ENCODE results near the gene ATP8A1.
A peak's percentile ranks its signal among the peaks of the same experiment; 100 is the strongest.

The ATP8A1 gene

GRCh38 chr4:42562016-42562415 lies 94.9 kb downstream of the ATP8A1 start:
- no peak for FAIRE-seq

- no peak for FAIRE-seq
Measured at GRCh38 chr4:42561031-42561430, 95.9 kb downstream of the ATP8A1 start.

GRCh38 chr4:42560467-42560861 lies 96.4 kb downstream of the ATP8A1 start:
- FAIRE-seq = no peak

DNA sequence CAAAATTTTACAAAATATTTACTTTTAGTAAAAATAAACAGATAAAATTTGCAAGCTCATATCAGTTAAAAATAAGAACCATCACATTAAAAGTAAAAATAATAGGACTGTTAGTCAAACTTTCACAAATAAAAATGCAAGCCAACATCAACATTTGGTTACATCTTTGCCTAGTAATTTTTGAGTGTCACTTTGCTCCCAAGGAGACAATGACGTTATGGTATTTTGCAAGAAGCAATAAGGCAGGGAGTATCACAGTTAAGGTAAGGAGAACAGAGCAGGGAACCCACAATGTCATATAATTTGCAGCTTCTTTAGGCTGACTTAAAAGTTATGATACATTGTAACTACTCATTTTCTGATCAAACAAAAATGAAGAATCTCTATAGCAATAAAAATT lies 98.7 kb downstream of the ATP8A1 start:
- FAIRE-seq = no peak

DNA sequence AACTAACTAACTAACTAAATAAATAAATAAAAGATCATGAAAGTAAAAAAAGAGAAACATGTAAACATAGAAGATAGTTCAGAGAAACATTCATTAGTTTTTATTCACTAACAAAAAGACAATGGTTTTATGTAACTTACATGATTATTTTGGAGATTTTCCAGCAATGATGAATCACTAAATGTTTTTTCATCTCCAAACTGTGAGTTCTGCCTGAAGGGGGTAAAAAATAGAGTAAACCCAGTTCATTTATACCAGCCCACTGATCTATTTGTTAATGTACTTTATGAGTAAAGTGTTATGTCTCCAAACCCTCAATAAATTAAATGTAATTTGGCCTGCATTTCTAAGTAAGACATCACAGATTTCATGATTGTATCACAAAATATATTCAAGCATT lies 101.1 kb downstream of the ATP8A1 start:
- FAIRE-seq = no peak

DNA sequence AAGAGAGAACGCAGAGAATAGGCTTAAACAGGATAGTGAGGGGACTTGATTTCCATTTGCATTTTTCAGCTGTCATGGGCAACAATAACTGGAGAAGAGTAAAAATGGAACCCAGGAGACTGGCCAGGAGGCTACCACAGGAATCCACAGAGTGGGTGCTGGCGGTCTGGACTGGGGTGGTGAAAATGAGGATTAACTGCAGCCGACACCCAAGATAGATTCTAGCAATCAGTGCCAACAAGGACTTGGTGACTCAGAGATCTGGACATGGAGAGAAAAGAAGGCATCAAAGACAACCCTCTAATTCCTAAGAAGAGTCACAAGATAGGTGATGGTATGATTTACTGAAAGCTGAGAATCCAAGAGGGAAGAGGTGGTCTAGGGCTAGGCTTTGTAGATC lies 102.8 kb downstream of the ATP8A1 start:
- FAIRE-seq = no peak

DNA sequence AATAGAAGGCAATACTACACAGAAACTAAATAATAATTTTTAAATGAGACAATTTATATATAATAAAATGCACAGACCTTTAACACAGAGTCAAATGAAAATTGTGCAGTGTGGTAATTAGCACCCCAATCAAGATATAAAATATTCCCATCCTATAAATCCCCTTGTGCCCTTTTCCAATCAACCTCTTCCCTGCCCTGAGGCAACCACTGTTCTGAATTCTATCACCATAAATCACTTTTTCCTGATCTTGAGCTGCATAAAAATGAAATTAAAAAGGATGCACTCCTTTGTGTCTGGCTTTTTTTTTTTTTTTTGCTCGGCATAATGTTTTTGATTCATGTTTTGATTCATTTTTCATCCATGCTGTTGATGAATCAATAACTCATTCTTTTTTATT lies 107.0 kb downstream of the ATP8A1 start:
- no peak for FAIRE-seq

DNA sequence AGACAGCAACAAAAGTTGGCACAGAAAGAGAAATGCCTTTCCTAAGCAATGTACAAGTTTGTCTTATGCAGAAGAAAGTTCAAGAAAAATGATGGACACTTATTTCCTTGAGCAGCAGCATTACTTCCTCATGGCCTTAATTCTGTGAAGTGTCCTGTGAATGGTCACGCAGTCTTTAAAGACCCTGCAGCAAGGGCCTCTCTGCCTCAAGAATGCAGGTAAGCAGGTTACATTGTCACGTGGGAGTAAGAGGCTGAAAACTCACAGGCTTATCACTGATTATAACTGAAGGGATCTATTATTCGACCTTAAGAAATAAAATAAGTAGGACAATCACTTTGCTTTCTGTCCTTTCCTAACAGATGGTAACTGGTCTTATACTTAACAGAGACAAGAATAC lies 109.1 kb downstream of the ATP8A1 start:
- no peak for FAIRE-seq

DNA sequence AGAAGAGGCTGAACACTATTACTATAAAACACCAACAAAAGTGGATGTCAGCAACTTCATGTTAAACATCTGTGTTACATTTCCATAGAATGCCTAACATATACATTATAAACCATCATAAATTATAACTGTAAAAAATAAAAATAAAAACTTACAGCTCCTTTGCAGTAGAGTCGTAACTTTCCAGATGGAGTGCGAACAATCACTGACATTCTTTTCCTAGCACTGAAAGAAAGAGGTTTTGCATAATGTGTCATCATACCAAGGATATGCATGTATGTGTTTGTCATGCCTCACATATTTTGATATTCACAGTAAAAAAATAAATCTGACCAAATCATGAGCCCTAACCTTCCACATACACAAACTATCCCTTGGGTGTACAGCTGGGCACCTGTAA lies 113.1 kb downstream of the ATP8A1 start:
- no peak for FAIRE-seq

DNA sequence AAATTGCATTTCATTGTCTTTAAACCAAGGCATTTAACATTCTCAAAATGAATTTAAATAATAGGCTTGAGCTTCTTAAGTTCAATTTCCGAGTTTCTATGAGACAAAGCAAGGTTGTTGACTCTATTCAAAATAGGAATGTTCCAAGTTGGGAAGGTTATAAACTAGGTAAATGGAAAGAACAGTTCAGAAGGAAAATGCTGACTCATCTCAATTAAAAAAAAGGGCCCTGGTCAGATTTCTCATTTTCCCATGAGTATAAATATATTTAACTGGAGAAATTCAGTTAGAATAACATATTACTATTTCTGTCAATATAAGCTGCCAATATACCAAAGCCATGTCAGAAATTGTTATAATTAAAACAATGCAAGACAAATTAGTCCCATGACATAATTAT lies 113.8 kb downstream of the ATP8A1 start:
- FAIRE-seq = no peak

- FAIRE-seq = no peak
Measured at GRCh38 chr4:42541647-42542046, 115.3 kb downstream of the ATP8A1 start.

GRCh38 chr4:42533042-42533441 lies 123.9 kb downstream of the ATP8A1 start:
- FAIRE-seq = no peak

- no peak for FAIRE-seq
Measured at GRCh38 chr4:42531341-42532030, 125.4 kb downstream of the ATP8A1 start.

DNA sequence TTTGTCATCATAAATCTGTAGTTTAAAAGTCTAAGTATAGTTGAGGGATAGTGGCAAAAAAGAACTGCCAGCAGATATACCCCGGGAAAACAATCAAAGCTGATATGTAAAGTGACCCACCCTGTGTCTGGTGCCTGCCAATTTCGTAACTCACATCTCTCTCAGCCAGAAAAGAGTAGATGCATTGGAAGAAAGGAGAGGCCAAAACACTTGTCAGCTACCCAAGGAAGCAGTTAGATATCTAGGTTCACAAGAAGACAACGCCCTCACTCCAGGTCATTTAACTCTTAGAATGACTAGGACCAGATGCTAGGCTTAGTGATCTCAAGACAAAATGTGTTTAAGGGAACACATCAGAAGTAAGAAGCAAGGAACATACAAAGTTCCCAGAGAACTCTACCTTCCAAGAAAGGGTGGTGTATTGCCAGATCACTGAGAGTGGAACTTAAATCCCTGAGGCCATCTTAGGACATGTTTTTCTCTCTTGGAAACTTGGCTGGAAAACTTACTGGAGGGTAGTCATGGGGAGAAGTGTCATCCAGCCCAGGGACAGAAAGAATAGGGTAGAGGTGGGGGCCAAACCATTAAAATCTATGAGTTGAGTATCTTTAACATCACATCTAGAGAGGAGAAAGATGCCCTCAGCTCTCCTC lies 133.7 kb downstream of the ATP8A1 start:
- FAIRE-seq = no peak

GRCh38 chr4:42519803-42520417 lies 137.0 kb downstream of the ATP8A1 start:
- FAIRE-seq = peak; percentile 87

DNA sequence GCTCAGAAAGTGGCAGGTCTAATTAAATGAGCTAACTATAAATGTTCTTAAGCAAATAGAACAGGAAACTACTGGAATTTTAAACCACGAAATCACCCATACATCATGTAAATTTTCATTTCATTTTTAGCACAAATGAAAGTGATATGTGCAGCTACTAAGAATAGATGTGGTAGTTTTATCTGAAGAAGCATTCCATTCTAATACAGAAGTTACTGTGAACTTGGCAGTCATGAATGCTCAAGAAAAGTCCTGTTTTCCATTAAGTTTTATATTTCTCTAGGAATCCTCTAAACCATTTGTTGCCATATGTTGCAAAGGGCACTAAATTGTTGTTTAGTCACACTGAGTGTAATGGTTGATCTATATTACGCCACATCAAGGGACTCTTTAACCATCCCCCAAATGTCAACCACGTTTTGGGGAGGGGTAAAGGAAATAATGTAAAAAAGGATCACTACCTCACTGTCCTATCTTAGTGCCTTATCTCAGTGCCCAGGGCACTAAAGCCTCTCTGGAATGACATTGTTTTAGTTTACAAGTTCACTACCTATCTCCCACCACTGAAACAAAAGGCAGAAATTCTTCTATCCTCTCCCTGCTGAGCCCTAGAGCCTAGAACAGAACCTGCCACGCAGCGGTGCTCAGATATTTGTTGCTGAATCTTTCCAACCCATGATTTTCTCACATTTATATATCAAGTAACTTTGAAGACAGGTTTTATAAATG lies 141.6 kb downstream of the ATP8A1 start:
- FAIRE-seq = no peak

- FAIRE-seq = no peak
Measured at GRCh38 chr4:42513748-42514492, 143.0 kb downstream of the ATP8A1 start.

DNA sequence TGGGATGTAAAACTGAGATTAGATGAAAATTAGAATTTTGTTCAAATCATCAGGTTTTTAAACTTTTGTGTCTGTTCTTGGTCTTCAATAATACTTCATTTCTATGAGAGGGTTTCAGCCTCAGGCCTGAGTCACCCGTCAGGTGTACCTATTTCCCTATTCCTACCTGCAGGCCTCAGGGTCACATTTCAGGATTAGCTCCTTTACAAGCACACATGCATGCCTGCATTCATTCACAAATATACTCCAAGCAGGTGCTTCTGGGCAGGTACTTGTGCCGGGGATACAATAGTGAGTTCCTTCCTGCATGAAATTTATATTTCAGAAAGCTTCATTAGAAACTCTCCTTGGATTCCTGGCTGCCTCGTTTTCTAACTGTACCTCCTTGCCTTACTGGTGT lies 144.7 kb downstream of the ATP8A1 start:
- no peak for FAIRE-seq

GRCh38 chr4:42510225-42510624 lies 146.7 kb downstream of the ATP8A1 start:
- FAIRE-seq = no peak

DNA sequence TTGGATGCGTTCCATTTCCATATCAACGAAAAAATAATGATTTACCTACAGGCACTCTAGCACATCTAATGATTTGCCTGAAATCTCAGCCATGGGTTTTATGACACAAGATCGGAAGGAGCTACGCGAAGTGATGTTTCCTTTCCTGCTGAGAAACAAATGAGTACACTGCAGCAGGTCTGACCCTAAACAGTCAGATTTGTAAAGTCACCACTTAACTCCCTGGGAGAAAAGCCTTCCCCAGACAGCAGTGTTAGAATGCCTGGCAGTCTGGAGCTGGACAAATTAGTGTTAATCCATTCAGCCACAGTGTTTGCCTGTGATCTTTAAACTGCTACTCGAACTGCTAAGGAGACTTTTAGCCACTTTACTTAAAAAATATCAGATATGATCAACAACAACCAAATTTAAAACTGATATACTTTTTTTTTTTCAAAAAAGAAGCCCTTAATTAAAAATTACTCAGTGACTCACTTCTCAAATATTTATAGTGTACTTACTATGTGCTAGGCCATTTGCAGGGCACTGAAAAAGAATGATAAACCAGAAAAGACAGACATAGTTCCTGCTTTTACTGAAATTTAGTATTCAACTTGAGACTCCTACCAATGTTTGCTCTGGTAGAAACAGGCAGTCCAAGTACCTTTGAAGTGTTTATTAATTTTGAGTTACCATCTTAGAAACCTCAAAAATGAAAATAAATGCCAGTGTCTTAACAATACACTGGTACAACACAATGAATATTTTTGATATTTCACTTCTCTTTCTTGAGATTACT lies 155.1 kb downstream of the ATP8A1 start:
- FAIRE-seq = no peak

- no peak for FAIRE-seq
Measured at GRCh38 chr4:42498040-42498439, 158.9 kb downstream of the ATP8A1 start.
